Activated CD4-positive, alpha-beta T cell treated with anti-CD3 and anti-CD28 coated beads, Interleukin-2, Interleukin-6, amounts not matched to agents 100 ng/mL and 50 ng/mL, durations not matched to agents 16 hours and 8 hours (primary cell): ENCODE data around the gene NPTN.
A peak's percentile ranks its signal among the peaks of the same experiment; 100 is the strongest.
"Not testable (repeated sequence)": the region's sequence is repeated elsewhere in the genome, so short reads cannot be mapped to it uniquely, and the experiment has no call there.

Experiments
- DNase-seq: peaks from one replicate; pipeline ENCODE4 v3.0.0-alpha.2; 2020

The NPTN gene

DNA sequence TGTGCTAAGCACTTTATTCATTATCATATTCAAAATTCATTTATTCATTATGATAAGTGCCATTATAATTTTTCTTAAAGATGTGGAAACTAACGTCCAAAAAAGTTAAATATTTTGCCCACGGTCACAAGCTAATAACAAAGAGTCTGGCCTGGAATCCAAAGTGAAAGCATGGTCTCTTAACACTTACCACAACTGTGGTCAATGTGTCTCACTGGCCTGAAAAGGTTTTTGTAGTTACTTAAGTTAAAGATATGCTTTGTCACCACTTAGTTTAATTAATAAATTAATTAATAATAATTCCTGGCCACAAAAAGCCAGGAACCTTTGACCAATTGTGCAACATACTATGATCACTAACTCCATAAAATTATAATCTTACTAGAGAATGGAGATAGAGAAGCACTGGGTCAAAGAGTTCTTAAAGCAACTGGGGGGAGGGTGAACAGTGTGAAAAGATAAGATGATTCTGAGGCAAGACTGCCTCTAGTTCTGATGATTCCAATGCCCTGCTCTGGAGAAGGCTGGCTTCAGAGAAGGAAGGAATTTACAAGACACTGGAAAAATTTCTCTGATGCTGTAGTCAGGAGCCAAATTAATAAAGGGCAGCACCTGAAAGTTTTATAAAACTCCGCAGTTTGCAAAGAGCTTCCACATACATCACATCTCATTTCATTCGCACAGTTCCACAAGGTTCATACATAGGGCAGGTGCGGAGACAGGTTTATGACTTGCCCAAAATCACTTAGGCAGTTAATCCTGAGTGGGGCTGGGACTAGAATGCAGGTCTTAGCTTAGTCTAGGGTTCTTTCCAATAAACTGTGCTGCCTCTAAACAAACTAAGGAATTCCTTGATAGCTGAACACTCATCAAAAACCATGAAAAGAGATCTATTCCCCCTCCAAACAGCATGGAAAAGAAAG, 32.5 kb downstream of the NPTN start:
- no peak for DNase-seq

GRCh38 chr15:73599934-73600333, 33.3 kb downstream of the NPTN start:
- DNase-seq = no peak

DNA sequence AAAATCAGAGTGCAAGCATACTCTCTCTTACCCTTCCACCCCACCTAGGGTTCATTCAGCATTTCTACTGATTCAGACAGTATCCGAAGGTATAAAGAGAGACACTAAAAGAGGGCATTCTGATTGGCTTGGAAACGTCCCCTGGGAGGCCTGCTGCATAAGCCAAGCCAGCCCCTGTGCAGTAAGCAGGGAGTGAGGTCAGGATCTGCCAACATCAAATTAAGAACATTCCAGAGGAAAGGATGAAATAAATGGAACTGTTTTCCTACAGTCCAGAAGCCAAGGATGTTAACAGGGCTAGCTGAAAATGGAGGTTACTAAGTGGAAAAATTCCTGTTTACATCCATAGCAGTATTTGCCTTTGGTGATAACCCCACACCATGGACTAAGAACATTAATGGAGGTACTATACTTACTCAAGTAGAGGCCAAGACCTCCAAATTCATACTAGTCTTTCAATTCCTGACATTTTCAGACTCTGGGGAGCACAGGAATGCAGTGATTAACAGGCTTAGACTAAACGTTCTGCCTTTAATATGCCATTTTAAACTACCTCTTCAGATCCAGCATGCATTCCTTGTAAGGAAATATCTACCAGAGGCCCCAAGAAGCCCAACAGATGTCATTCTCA, 34.5 kb downstream of the NPTN start:
- no peak for DNase-seq

DNA sequence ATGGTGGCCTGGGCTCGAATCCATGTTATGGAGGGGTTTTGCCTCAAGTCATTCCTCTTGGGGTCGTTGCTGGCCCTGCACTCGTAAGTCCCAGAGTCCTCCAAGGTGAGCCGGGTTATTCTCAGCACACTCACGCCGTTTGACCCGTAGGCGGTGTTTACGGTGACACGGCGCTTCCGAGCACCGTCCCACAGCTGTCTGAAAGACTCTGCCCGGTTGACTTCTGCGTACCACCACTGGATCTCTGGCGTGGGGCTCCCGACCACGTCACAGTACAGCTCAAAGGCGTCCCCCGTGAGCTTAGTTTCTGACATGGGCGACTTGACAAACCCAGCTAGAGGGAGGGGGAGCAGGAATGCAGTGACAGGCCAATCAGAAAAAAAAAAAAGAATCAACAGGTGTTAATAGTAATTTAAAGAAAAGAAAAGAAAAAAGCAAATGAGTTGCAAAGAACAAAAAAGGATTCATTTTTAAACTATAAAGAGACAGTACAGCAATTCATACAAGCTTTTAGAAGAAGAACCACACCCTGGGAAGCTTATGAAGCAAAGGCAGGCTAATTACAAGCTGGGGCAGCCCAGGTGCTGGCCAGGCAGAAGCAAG, 36.1 kb downstream of the NPTN start:
- no peak for DNase-seq

DNA sequence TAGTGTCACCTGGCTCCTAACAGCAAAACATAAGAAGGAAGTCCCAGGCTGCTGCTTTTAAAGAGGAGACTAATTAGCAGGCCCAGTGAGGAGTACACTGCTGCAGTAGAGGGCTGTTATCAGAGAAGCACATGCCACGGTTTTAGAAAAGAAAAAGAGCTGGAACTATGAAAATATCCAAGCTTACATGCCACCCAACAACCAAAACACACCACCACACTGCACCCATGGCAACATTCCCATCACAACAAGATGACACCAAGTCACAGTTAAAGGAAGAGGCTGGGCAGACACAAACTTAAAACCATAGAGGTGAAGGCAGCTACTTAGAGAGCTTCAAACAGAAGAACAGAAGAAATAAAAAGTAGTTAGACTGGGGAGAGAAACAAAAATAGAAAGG, 37.0 kb downstream of the NPTN start:
- no peak for DNase-seq

DNA sequence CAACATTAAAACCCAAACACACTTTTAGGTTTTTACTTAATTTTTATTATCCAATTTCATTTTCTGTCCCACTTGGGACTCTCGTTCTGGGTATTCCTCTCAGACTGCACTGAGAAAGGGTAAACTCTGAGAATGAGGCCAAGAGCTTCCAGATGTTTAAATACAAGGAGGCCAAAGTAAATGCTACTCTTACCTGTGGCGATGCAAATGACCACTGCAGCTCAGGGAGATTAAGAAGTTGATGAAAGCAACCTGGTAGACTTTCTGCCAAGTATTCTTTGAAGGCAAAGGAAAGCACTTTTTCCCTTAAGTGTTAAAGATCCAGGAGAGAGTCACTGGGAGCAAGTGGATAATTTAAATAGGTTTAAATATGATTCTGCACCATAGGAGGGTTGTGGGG, 39.1 kb downstream of the NPTN start:
- DNase-seq = no peak

- no peak for DNase-seq
These were observed 39.7 kb downstream of the NPTN start for GRCh38 chr15:73593304-73594074.

DNA sequence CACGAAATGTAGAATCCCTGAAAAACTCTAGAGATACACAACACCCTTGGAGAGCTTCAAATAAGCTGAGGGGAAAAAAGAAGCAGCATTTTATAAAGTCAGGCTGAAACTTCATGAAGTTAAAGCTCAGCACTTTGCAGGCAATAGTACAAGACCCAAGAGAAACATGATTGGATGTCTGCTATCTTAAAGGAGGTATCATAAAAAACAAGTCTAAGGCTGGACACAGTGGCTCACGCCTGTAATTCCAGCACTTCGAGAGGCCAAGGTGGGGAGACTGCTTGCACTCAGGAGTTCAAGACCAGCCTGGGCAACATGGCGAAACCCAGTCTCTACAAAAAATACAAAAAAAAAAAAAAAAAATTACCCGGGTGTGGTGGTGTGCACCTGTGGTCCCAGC, 42.9 kb downstream of the NPTN start:
- no peak for DNase-seq

DNA sequence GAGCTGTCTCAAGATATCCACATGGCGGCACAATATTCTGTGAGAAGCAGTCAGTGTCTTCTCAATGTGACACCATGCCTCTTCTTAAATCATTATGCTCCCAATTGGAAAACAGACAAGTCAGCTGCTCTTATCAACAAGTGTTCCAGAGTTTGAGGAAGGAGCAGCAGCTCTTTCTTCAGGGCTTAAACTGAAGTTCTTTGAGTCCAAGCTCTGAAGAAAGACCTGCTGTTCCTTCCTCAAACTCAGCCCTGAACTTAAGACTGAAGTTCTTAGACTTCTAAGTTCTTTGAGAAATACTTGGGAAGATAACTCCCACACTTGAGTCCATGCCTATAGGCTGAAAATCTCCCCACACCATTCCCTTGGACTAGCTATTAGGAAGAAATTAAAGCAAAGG, 43.4 kb downstream of the NPTN start:
- no peak for DNase-seq

DNA sequence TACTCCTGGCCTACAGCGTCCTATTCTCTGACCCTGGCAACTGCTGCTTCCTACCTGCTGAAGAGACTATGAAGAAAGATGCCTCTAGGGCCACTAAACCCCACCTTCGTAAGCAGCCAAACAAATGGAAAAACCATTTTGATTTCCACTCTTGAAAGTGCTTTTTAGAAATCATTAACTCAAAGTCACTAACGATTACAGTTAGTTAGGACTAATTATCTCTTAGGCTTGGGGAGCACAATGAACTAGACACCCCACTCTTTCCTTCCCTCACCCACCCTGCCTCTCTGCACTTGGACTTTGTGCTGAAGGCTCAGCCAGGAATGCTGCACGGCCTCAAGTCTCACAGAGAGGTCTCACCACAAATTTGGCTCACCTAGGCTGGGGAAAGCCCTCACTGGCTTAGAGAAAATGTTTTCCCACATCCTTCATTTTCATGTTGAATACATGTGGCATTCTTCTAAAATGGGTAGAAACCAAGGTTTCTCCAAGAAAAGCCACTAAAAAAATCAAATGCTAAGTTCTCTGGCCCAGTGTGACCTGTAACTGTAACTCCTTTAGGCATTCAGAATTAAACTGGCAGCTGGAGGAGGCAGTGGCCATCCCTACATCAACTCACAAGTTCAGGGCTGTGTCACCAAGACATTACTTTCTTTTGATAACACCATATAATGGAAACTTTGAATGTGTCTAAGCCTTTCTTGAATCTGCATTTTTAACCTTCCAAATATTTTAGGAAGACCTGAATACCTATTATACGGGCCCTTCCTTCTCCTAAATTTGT, 47.1 kb downstream of the NPTN start:
- DNase-seq = no peak

DNA sequence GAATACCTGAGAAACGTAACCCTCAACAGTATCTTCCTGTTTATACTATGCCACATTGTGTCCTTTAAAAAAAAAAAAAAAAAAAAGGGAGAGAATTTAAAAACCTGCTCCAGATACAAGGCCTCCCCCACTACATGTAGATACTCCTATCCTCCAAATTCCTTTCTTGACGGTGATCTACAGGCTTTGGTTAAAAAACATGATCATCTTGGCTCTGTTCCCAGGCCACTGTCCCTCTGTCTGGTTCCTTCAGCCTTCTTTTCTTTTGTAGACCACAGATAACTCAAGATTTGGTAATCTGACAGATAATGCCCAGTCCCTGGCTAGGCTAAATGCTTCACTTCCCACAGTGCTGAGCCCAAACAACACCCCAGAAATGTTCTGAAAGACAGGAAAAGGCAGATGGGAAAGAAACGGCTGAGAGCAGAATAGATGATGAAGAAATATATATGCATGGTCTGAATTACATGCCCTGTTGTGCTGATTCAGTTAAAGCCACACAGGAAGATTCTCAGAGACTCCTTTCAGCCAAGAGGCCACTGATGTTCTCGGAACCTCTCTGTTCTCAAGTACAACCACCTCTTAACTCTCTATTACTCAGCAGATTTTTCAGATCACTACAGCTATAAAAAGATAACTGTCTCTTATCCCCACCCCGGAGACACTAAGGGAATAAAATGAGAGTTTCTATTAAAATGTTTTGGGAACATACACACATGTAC, 48.3 kb downstream of the NPTN start:
- DNase-seq = peak; percentile 43

DNA sequence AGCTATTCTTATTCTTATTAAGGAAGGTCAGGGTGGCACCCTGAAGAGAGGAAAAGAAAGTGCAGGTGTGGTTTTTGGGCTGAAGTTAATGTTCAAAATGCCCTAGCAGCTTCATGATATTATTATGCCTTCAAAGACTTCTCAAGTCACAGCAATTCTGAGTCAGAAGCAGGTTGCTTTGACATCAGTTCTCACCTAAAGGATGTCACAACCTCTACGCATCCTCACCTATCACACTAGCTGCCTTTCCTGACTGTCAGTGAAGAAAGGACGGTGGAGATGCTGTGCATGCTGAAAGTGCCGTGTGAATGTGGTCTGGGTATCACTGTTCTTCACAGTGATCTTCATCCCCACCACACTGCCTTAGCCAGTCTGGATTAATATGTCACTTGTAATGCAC, 49.6 kb downstream of the NPTN start:
- peak; percentile 56 for DNase-seq

DNA sequence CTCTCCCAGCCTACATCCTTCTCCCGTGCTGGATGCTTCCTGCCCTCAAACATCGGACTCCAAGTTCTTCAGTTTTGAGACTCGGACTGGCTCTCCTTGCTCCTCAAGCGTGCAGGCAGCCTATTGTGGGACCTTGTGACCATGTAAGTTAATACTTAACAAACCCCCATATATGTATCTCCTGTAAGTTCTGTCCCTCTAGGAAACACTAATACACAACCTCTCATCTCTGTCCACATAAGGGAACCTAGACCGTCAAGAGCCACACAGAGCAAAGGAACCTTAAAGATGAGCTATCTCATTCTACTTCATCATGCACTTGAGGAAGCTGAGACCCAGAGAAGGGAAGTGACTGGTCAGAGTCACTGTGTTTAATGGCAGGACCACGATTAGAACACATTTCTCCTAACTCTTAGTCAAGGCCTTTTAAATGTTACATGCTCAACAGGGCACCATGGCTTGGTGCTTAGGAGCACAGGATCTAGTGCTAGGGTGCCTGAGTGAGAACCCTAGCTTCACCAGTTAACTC, 50.3 kb downstream of the NPTN start:
- DNase-seq = no peak

GRCh38 chr15:73578026-73578425, 55.2 kb downstream of the NPTN start:
- DNase-seq = no peak

GRCh38 chr15:73577593-73577992, 55.6 kb downstream of the NPTN start:
- not testable (repeated sequence) for DNase-seq

- DNase-seq = no peak
These were observed 57.4 kb downstream of the NPTN start for GRCh38 chr15:73575636-73576247.

- DNase-seq = no peak
These were observed 59.6 kb downstream of the NPTN start for GRCh38 chr15:73573572-73573971.

GRCh38 chr15:73573037-73573436, 60.2 kb downstream of the NPTN start:
- DNase-seq = no peak

DNA sequence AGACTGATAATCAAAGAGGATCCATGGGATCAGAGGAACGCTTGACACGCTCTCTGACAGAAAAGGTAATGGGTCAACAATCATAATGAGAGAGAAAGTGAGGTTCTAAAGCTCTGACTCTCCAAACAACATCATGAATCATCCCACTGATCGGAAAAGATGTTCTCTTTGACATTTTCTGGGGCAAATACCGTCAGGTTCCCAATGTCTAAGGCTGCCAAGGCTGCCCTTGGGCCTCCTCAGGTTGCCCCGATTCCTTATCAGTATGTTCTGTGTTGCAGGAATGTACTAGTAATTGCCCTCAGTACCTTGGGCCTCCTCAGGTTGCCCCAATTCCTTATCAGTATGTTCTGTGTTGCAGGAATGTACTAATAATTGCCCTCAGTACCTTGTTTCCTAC, 60.9 kb downstream of the NPTN start:
- peak; percentile 22 for DNase-seq

- no peak for DNase-seq
These were observed 61.8 kb downstream of the NPTN start for GRCh38 chr15:73571346-73571745.
